HG03457 (cell line): Measurements from ENCODE around the gene TFF1.
"Not testable (repeated sequence)": the region's sequence is repeated elsewhere in the genome, so short reads cannot be mapped to it uniquely, and the experiment has no call there.

ENCODE experiments used
- ATAC-seq: cut with Tn5 transposase; IDR thresholded peaks from one replicate; pipeline ENCODE4 v1.9.1; 2021; ENCODE audit warnings: moderate number of reproducible peaks; ENCODE audit not compliant: unreplicated experiment

Gene TFF1

GRCh38 chr21:42366292-42367010 is at the start of gene TFF1:
TSS of gene TFF1 (minus strand) at chr21:42366535. CDS start at chr21:42366495, 40 bp downstream.
- no peak for ATAC-seq

DNA sequence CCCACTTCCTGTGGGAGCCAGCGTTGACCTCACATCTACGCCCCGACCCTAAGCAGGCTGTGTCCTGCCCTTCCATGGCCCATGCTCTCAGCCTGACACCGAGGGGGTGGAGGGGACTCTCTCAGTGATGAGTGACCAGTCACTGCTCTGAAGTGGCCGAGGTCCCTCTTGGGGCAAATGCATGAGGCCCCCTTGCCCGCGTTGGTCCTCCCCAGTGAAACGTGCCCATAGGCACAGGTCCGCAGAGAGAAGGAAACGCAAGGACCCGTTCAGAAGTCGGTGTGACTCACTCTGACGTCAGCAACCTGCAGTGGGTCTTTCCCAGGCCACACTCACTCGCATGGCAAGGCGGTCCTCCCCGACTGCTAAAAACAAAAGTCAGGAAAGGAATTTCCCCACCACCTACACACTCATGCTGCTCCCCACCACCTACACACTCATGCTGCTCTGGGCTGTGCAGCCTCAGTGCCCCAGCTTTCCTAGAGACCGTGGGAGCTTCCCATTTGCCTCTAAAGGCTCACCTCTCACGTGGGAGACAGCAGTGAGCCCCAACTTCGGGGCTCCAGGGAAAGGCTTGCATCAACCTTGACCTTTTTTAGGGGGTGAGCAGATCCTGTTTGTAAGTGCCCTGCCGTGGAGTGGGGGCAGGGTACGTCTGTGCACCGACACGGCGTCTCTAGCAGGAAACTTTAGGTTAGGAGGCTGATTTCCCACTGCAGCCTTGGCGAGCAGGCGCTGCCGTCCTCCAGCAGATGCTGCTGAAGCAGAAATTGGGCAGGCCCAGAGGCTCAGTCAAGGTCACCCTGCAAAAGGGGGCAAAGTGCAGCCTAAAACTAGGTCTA is 48.8 kb upstream of the TFF1 start:
- ATAC-seq, result peak; percentile 74

DNA sequence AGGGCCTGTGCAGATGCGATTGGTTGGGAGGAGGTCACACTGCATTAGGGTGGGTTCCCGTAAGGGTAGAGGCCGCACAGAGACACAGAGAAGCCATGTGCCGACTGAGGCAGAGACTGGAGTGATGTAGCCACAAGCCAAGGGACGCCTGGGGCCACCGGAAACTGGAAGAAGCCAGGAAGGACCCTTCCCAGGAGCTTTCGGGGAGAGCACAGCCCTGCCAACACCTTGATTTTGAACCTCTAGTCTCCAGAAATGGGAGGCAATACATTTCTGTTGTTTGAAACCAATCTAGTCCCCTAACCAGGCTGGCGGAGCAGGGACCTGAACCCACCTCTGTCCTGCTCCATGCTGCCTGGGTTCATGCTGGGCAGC is 48.2 kb upstream of the TFF1 start:
- ATAC-seq, result no peak

GRCh38 chr21:42414066-42414465 is 47.7 kb upstream of the TFF1 start:
- no peak for ATAC-seq

DNA sequence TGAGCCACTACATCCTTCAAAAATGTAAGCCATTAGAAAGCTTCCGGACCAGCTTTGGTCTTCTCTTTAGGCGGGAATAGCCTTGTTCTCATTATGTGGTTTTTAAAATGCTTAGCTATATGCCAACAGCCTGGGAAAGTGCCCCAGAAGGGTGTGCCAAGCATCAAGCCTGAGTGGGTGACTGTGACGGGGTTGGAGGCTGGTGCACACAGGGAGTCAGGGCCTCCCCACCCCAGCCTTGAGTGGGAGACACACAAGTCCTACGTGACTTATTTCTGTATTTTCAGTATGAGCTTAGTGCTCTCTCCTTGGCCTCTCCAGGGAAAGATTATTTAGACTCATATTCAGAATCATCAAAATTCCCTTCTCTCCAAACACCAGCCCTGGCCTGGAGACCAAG is 47.2 kb upstream of the TFF1 start:
- ATAC-seq, result no peak

- no peak for ATAC-seq
Measured at GRCh38 chr21:42413093-42413492, 46.8 kb upstream of the TFF1 start.

DNA sequence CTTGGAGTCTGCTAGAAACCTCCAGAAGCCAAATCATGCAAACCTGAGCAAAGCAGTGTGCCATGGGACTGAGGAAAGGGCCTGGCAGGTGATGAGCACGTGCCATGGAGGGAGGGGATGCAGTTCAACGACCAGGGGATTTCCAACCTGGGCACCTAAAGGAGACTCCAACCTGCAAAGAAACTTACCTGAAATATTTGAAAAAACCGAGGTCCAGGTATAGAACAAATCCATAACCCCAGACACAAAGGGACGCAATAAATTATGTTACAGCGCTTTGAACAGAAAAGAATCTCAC is 46.2 kb upstream of the TFF1 start:
- ATAC-seq, result no peak

DNA sequence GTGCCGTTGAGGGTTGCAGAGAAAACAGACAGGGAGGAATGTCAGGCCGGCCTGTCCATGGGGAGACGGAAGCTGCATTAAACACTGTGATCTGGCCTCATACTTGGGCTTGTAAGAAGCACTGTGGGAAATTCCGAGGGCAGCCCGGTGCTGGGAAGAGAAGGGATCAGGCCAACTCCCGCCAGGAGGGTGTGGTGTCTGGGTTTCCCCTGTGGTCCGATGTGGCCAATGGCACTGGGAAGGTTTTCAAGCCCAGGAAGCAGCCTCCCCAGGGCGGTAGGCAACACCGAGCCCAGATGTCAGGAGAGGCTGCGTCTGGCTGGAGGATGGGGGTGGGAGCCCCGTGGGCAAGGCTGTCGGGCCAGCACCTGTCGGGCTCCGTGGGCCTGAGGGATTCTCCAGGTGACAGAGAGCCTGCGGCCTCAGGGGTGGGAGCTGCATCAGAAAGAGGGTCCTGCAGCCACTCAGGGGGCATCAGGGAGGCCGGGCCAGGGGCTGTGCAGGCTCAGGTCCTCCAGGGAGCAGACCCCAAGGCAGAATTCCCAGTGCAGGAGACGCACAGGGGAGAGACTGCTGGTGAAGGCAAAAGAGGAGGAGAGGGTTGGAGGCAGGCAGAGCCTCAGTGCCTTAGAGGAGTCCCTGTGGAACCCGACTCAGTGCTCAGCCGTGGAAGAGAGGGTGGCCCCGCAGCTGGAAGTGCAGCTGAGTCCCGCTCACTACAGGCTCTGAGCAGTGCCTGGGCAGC is 45.7 kb upstream of the TFF1 start:
- ATAC-seq, result no peak

GRCh38 chr21:42411197-42411869 is 45.0 kb upstream of the TFF1 start:
- ATAC-seq, result no peak

- ATAC-seq, result no peak
Measured at GRCh38 chr21:42409366-42409765, 43.0 kb upstream of the TFF1 start.

DNA sequence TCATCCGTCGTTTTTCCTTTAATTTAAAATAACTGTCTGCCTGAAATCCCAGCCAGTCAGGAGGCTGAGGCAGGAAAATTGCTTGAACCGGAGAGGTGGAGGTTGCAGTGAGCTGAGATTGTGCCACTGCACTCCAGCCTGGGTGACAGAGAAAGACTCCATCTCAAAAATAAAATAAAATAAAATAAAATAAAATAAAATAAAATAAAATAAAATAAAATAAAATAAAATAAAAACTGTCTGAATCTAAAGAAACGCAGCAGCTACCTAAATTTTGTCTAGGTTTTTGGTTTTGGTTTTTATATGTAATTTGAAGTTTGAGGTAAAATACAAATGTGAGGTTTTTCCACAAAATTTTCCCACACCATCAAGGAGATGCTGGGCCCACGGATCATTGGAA is 42.4 kb upstream of the TFF1 start:
- not testable (repeated sequence) for ATAC-seq

GRCh38 chr21:42407476-42407875 is 41.1 kb upstream of the TFF1 start:
- no peak for ATAC-seq

GRCh38 chr21:42406866-42407265 is 40.5 kb upstream of the TFF1 start:
- ATAC-seq, result no peak

GRCh38 chr21:42406201-42406621 is 39.9 kb upstream of the TFF1 start:
- no peak for ATAC-seq

GRCh38 chr21:42405064-42406013 is 39.0 kb upstream of the TFF1 start:
- no peak for ATAC-seq

GRCh38 chr21:42404539-42404938 is 38.2 kb upstream of the TFF1 start:
- no peak for ATAC-seq

- no peak for ATAC-seq
Measured at GRCh38 chr21:42403611-42404231, 37.4 kb upstream of the TFF1 start, which contains the start of gene UBASH3A. TSS of gene UBASH3A (plus strand) at chr21:42403902. CDS start at chr21:42403946, 44 bp downstream.

DNA sequence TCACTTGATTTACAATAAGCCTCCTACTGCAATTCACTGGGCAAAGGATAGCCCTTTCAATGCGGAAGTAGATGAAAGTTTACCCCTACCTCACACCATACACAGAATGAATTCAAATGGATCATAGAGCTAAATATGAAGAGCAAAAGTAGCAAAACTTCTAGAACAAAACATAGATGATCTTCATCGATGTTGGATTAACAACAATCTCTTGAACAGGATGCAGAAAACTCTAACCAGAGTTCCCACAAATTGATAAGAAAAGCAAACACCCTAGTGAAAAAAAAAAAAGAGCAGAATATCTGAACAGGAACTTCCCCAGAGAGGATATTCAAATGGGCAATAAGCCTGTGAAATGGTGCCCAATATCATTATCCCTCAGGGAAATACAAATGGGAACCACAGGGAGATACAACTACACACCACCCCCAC is 35.5 kb upstream of the TFF1 start:
- ATAC-seq, result no peak

- no peak for ATAC-seq
Measured at GRCh38 chr21:42401154-42401553, 34.8 kb upstream of the TFF1 start.
